MM.1S (cell line): ENCODE results near the gene TM9SF4.

Experiments
- DNase-seq: peaks from one replicate; pipeline ENCODE4 v3.0.0-alpha.2; 2015
- H2AFZ ChIP-seq: fragments of 300-600 bp; sonication (generic); 2 replicates; pipeline ENCODE4 v1.6.0; 2016; ENCODE audit warnings: antibody characterized with exemption, low read length
- H3F3A ChIP-seq: fragments of 300-600 bp; sonication (generic); 2 replicates; pipeline ENCODE4 v1.6.1; 2016; ENCODE audit warnings: mild to moderate bottlenecking, antibody characterized with exemption, low read length, moderate library complexity, mixed read lengths; ENCODE audit not compliant: insufficient read depth
- H3K27ac ChIP-seq: fragments of 300-600 bp; sonication (generic); 2 replicates; pipeline ENCODE4 v1.5.1; 2016; ENCODE audit warnings: mild to moderate bottlenecking, low read length
- H3K27me3 ChIP-seq: fragments of 300-600 bp; sonication (generic); replicated peaks from 2 replicates; pipeline ENCODE4 v1.6.0; 2016; ENCODE audit warnings: low read length; ENCODE audit not compliant: insufficient read depth
- H3K36me3 ChIP-seq: fragments of 300-600 bp; sonication (generic); replicated peaks from 2 replicates; pipeline ENCODE4 v1.6.1; 2016; ENCODE audit warnings: mild to moderate bottlenecking, low read length, mixed read lengths; ENCODE audit not compliant: insufficient read depth
- H3K4me1 ChIP-seq: fragments of 300-600 bp; sonication (generic); 2 replicates; pipeline ENCODE4 v1.6.1; 2016; ENCODE audit warnings: low read length, mixed read lengths
- H3K4me2 ChIP-seq: fragments of 300-600 bp; sonication (generic); 2 replicates; pipeline ENCODE4 v1.6.0; 2016; ENCODE audit warnings: low read depth, low read length
- H3K4me3 ChIP-seq: fragments of 300-600 bp; sonication (generic); 2 replicates; pipeline ENCODE4 v1.5.1; 2016; ENCODE audit warnings: low read length, mixed read lengths
- H3K79me2 ChIP-seq: fragments of 300-600 bp; sonication (generic); 2 replicates; pipeline ENCODE4 v1.6.1; 2016; ENCODE audit warnings: mixed run types, low read length, mixed read lengths
- H3K9ac ChIP-seq: fragments of 300-600 bp; sonication (generic); 2 replicates; pipeline ENCODE4 v1.6.1; 2016; ENCODE audit warnings: low read length, mixed read lengths
- H3K9me2 ChIP-seq: fragments of 300-600 bp; sonication (generic); replicated peaks from 2 replicates; pipeline ENCODE4 v1.6.1; 2016; ENCODE audit warnings: mild to moderate bottlenecking, low read length, mixed read lengths; ENCODE audit not compliant: insufficient read depth
- H3K9me3 ChIP-seq: fragments of 300-600 bp; sonication (generic); replicated peaks from 2 replicates; pipeline ENCODE4 v1.6.1; 2016; ENCODE audit warnings: mild to moderate bottlenecking, low read length, mixed read lengths; ENCODE audit not compliant: insufficient read depth
- H4K20me1 ChIP-seq: fragments of 300-600 bp; sonication (generic); 2 replicates; pipeline ENCODE4 v1.6.1; 2016; ENCODE audit warnings: mild to moderate bottlenecking, low read length, moderate library complexity, mixed read lengths; ENCODE audit not compliant: insufficient read depth
- CTCF ChIP-seq: fragments of 300-600 bp; sonication (generic); IDR thresholded peaks from 2 replicates; pipeline ENCODE4 v1.5.1; 2016; ENCODE audit warnings: antibody characterized with exemption, low read length, mixed read lengths
- EZH2 ChIP-seq: fragments of 300-600 bp; sonication (generic); optimal IDR thresholded peaks from 2 replicates; pipeline ENCODE3; 2017; ENCODE audit warnings: low read depth, mild to moderate bottlenecking, antibody characterized with exemption, low read length, mixed read lengths
- EZH2phosphoT487 ChIP-seq: fragments of 300-600 bp; sonication (generic); IDR thresholded peaks from 2 replicates; pipeline ENCODE4 v1.6.1; 2018; ENCODE audit warnings: antibody characterized with exemption, low read length

The TM9SF4 gene

GRCh38 chr20:32208499-32209154, 99.1 kb downstream of the TM9SF4 start:
- H3K79me2 ChIP-seq: peaks cover 63% of the 10 kb centered on the region
- H3K27ac ChIP-seq: no peak overlapping the region
- peak overlapping the region; percentile 72 for H3K4me2 ChIP-seq
- H3K36me3 ChIP-seq: no peaks in the 10 kb centered on the region; the same call in 1 of the 2 replicates
- H4K20me1 ChIP-seq: 0 out of 2 replicates have a peak, but pooled peaks cover 8% of the 10 kb centered on the region
- H3K9me3 ChIP-seq: no peaks in the 10 kb centered on the region
- H3K4me1 ChIP-seq: peaks cover 22% of the 10 kb centered on the region
- no peaks in the 10 kb centered on the region for H3K9me2 ChIP-seq
- DNase-seq: no peak
- no peaks in the 10 kb centered on the region for H3K27me3 ChIP-seq
- H3K9ac ChIP-seq: peak overlapping the region; percentile 97
- TF ChIP-seq EZH2phosphoT487 (no peak), EZH2 (no peak), CTCF (no peak)
- H3F3A ChIP-seq: peaks cover 10% of the 10 kb centered on the region; the same call in 1 of the 2 replicates
- peak overlapping the region; percentile 99 for H2AFZ ChIP-seq
- peak overlapping the region; percentile 100 for H3K4me3 ChIP-seq

GRCh38 chr20:32209850-32210605, 100.5 kb downstream of the TM9SF4 start:
- Histone ChIP-seq H3F3A (peaks cover 10% of the 10 kb centered on the region; the same call in 1 of the 2 replicates), H3K79me2 (peaks cover 49% of the 10 kb centered on the region), H3K9ac (no peak overlapping the region), H3K9me3 (no peaks in the 10 kb centered on the region), H3K4me3 (no peak overlapping the region), H3K27me3 (no peaks in the 10 kb centered on the region), H3K4me2 (no peak overlapping the region), H3K27ac (no peak overlapping the region), H3K4me1 (peaks cover 16% of the 10 kb centered on the region), H3K9me2 (no peaks in the 10 kb centered on the region), H4K20me1 (no peaks in the 10 kb centered on the region), H2AFZ (no peak overlapping the region), H3K36me3 (no peaks in the 10 kb centered on the region; the same call in 1 of the 2 replicates)
- TF ChIP-seq EZH2phosphoT487 (no peak), CTCF (no peak), EZH2 (no peak)
- no peak for DNase-seq

GRCh38 chr20:32213870-32214269, 104.4 kb downstream of the TM9SF4 start:
- Histone ChIP-seq H3K9me3 (no peaks in the 10 kb centered on the region), H3K9me2 (no peaks in the 10 kb centered on the region), H3K4me2 (no peak overlapping the region), H2AFZ (no peak overlapping the region), H3K27ac (no peak overlapping the region), H3K9ac (no peak overlapping the region), H3K27me3 (no peaks in the 10 kb centered on the region), H3K4me3 (no peak overlapping the region), H3F3A (peaks cover 3% of the 10 kb centered on the region; the same call in 1 of the 2 replicates), H3K79me2 (peaks cover 14% of the 10 kb centered on the region), H3K4me1 (no peaks in the 10 kb centered on the region), H4K20me1 (no peaks in the 10 kb centered on the region), H3K36me3 (peaks cover 4% of the 10 kb centered on the region; the same call in 1 of the 2 replicates)
- TF ChIP-seq EZH2 (no peak), EZH2phosphoT487 (no peak), CTCF (no peak)
- no peak for DNase-seq
